HCT116 (cell line): ENCODE measurements around the gene GPR39.

Experiments
- EGR1 ChIP-seq: IDR thresholded peaks from 2 replicates; pipeline ENCODE4 v1.6.1; 2012; ENCODE audit warnings: low read depth
- EZH2 ChIP-seq: fragments of 200-600 bp; sonication (generic); IDR thresholded peaks from 2 replicates; pipeline ENCODE4 v1.6.1; 2017; ENCODE audit warnings: antibody characterized with exemption, mixed run types
- EZH2phosphoT487 ChIP-seq: fragments of 200-600 bp; IDR thresholded peaks from 2 replicates; pipeline ENCODE4 v1.6.1; 2018; ENCODE audit warnings: antibody characterized with exemption, borderline replicate concordance
- POLR2A ChIP-seq: IDR thresholded peaks from 2 replicates; pipeline ENCODE4 v1.7.0; 2011; ENCODE audit warnings: borderline replicate concordance; ENCODE audit not compliant: insufficient read depth, insufficient read length; ENCODE audit errors: extremely low read depth
- POLR2AphosphoS5 ChIP-seq: IDR thresholded peaks from 2 replicates; pipeline ENCODE4 v1.6.1; 2011; ENCODE audit warnings: mild to moderate bottlenecking, low read depth, low read length, moderate library complexity
- SIN3A ChIP-seq: IDR thresholded peaks from 2 replicates; pipeline ENCODE4 v1.6.1; 2012; ENCODE audit warnings: low read depth
- SRF ChIP-seq: IDR thresholded peaks from 2 replicates; pipeline ENCODE4 v1.6.1; 2012; ENCODE audit warnings: low read depth
- ZNF274 ChIP-seq: fragments of 200-500 bp; sonication (Bioruptor generic); IDR thresholded peaks from 2 replicates; pipeline ENCODE4 v1.6.1; 2014; ENCODE audit warnings: mild to moderate bottlenecking, low read depth, low read length, inconsistent platforms
- TF ChIP-seq, protein P1 (sequence below), 3 experiments: fragments of 200-600 bp in 1 of 3; sonication (generic) in 1 of 3; IDR thresholded peaks in 2 of 3; conservative IDR thresholded peaks in 1 of 3; 2 replicates each; pipeline ENCODE4 v1.5.1; 2012 to 2017; ENCODE audit warnings: low read depth in 2 of 3, low read length in 2 of 3, antibody characterized with exemption in 1 of 3, borderline replicate concordance in 1 of 3, control low read depth in 1 of 3, mild to moderate bottlenecking in 1 of 3, mixed read lengths in 1 of 3, mixed run types in 1 of 3, moderate library complexity in 1 of 3; ENCODE audit not compliant: insufficient read depth in 1 of 3
- TF ChIP-seq, protein P2 (sequence below): IDR thresholded peaks from 2 replicates; pipeline ENCODE4 v1.6.1; 2012
- TF ChIP-seq, protein P3 (sequence below): IDR thresholded peaks from 2 replicates; pipeline ENCODE4 v1.6.1; 2012; ENCODE audit warnings: low read depth
- TF ChIP-seq, protein P4 (sequence below): IDR thresholded peaks from 2 replicates; pipeline ENCODE4 v1.6.1; 2011; ENCODE audit warnings: mild to moderate bottlenecking, low read length, moderate library complexity; ENCODE audit not compliant: insufficient replicate concordance; ENCODE audit errors: extremely low read depth

DNA sequence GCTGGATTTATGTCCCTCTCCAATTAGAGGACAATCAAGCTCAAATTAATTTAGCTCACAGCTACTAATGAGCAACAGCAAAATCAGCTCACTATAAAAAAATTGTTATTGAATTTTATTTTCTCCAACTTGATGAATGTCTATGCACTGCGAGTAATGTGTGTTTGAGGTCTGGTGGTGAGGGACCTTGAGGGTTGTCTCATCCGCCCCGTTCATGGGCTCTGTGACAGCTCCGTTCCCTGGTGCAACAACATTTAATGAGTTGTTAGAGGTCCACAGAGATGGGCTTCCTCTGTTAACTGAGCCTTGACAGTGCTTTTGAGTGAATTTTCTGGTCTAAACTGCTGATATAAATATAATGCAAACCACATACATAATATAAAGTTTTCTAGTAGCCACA lies 101.7 kb downstream of the GPR39 start:
- TF ChIP-seq, protein P1, sequence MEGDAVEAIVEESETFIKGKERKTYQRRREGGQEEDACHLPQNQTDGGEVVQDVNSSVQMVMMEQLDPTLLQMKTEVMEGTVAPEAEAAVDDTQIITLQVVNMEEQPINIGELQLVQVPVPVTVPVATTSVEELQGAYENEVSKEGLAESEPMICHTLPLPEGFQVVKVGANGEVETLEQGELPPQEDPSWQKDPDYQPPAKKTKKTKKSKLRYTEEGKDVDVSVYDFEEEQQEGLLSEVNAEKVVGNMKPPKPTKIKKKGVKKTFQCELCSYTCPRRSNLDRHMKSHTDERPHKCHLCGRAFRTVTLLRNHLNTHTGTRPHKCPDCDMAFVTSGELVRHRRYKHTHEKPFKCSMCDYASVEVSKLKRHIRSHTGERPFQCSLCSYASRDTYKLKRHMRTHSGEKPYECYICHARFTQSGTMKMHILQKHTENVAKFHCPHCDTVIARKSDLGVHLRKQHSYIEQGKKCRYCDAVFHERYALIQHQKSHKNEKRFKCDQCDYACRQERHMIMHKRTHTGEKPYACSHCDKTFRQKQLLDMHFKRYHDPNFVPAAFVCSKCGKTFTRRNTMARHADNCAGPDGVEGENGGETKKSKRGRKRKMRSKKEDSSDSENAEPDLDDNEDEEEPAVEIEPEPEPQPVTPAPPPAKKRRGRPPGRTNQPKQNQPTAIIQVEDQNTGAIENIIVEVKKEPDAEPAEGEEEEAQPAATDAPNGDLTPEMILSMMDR (IDR thresholded peaks at IDR 0.05 in 2 of 3, conservative IDR thresholded peaks at IDR 0.05 in 1 of 3; ENCODE audit: borderline replicate concordance in 1 of 3, insufficient read depth in 1 of 3, low read depth in 2 of 3, low read length in 2 of 3) = no peak
- no peak for TF ChIP-seq POLR2AphosphoS5
- TF ChIP-seq EZH2phosphoT487 = no peak
- TF ChIP-seq POLR2A = no peak
- TF ChIP-seq EZH2 = no peak
- TF ChIP-seq ZNF274 = no peak
- TF ChIP-seq SIN3A = no peak
- TF ChIP-seq, protein P2, sequence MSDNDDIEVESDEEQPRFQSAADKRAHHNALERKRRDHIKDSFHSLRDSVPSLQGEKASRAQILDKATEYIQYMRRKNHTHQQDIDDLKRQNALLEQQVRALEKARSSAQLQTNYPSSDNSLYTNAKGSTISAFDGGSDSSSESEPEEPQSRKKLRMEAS = no peak
- TF ChIP-seq, protein P3, sequence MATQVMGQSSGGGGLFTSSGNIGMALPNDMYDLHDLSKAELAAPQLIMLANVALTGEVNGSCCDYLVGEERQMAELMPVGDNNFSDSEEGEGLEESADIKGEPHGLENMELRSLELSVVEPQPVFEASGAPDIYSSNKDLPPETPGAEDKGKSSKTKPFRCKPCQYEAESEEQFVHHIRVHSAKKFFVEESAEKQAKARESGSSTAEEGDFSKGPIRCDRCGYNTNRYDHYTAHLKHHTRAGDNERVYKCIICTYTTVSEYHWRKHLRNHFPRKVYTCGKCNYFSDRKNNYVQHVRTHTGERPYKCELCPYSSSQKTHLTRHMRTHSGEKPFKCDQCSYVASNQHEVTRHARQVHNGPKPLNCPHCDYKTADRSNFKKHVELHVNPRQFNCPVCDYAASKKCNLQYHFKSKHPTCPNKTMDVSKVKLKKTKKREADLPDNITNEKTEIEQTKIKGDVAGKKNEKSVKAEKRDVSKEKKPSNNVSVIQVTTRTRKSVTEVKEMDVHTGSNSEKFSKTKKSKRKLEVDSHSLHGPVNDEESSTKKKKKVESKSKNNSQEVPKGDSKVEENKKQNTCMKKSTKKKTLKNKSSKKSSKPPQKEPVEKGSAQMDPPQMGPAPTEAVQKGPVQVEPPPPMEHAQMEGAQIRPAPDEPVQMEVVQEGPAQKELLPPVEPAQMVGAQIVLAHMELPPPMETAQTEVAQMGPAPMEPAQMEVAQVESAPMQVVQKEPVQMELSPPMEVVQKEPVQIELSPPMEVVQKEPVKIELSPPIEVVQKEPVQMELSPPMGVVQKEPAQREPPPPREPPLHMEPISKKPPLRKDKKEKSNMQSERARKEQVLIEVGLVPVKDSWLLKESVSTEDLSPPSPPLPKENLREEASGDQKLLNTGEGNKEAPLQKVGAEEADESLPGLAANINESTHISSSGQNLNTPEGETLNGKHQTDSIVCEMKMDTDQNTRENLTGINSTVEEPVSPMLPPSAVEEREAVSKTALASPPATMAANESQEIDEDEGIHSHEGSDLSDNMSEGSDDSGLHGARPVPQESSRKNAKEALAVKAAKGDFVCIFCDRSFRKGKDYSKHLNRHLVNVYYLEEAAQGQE = no peak
- TF ChIP-seq, protein P4, sequence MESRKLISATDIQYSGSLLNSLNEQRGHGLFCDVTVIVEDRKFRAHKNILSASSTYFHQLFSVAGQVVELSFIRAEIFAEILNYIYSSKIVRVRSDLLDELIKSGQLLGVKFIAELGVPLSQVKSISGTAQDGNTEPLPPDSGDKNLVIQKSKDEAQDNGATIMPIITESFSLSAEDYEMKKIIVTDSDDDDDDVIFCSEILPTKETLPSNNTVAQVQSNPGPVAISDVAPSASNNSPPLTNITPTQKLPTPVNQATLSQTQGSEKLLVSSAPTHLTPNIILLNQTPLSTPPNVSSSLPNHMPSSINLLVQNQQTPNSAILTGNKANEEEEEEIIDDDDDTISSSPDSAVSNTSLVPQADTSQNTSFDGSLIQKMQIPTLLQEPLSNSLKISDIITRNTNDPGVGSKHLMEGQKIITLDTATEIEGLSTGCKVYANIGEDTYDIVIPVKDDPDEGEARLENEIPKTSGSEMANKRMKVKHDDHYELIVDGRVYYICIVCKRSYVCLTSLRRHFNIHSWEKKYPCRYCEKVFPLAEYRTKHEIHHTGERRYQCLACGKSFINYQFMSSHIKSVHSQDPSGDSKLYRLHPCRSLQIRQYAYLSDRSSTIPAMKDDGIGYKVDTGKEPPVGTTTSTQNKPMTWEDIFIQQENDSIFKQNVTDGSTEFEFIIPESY = no peak
- no peak for TF ChIP-seq SRF
- TF ChIP-seq EGR1 = no peak
